CD8-positive, alpha-beta memory T cell (primary cell): Measurements from ENCODE around the gene BCAP31. TPM values are rescaled to one million over a fixed set of nuclear protein-coding genes. Genes with fewer than 3 reads are reported as not detected.
A peak's percentile ranks its signal among the peaks of the same experiment; 100 is the strongest.

Experiments
- CTCF ChIA-PET: fragments of 350-600 bp; sonication (Branson Sonifier 250); formaldehyde crosslinking; loops from one replicate; lab custom pipeline; 2021; ENCODE audit warnings: antibody characterized with exemption; lab: Charles Lee
- POLR2A ChIA-PET: fragments of 350-600 bp; sonication (Branson Sonifier 250); formaldehyde crosslinking; loops from one replicate; lab custom pipeline; 2021; ENCODE audit warnings: antibody characterized with exemption; lab: Charles Lee
- DNase-seq, 5 donors: peaks; one replicate each; pipeline versions ENCODE4 v3.0.0 to v3.0.0-alpha.2; 2020 to 2022; ENCODE audit warnings: mixed read lengths in 1 of 5
- H3K27ac ChIP-seq: one replicate; pipeline ENCODE4 v1.7.0; 2013; ENCODE audit warnings: low read depth, mild to moderate bottlenecking, low read length, moderate library complexity
- H3K27me3 ChIP-seq: 2 replicates; pipeline ENCODE4 v1.7.0; 2013; ENCODE audit warnings: low read length, mild to moderate bottlenecking; ENCODE audit not compliant: insufficient read depth, poor library complexity, severe bottlenecking
- H3K36me3 ChIP-seq: 2 replicates; pipeline ENCODE4 v1.7.0; 2013; ENCODE audit warnings: mild to moderate bottlenecking, low read length, moderate library complexity; ENCODE audit not compliant: insufficient read depth
- H3K4me1 ChIP-seq: 2 replicates; pipeline ENCODE4 v1.7.0; 2013; ENCODE audit warnings: mild to moderate bottlenecking, low read length, moderate library complexity; ENCODE audit not compliant: insufficient read depth
- H3K4me3 ChIP-seq: 2 replicates; pipeline ENCODE4 v1.7.0; 2013; ENCODE audit warnings: mild to moderate bottlenecking, low read length
- H3K9me3 ChIP-seq: 2 replicates; pipeline ENCODE4 v1.7.0; 2013; ENCODE audit warnings: mild to moderate bottlenecking, low read length
- H3K27ac Mint-ChIP-seq, 8 donors: one replicate each; pipeline ENCODE4 v1.8.0; 2020 to 2021; ENCODE audit warnings: mixed read lengths in 8 of 8, mild to moderate bottlenecking in 6 of 8, inconsistent platforms in 3 of 8, moderate library complexity in 3 of 8
- H3K27me3 Mint-ChIP-seq, 2 donors: one replicate each; pipeline ENCODE4 v1.8.0; 2020 to 2021; ENCODE audit warnings: mixed read lengths in 2 of 2, mild to moderate bottlenecking in 1 of 2, moderate library complexity in 1 of 2
- H3K36me3 Mint-ChIP-seq, 3 donors: one replicate each; pipeline ENCODE4 v1.8.0; 2020 to 2021; ENCODE audit warnings: mixed read lengths in 3 of 3, inconsistent platforms in 1 of 3, mild to moderate bottlenecking in 1 of 3
- H3K4me1 Mint-ChIP-seq, 3 donors: one replicate each; pipeline ENCODE4 v1.8.0; 2020 to 2021; ENCODE audit warnings: mixed read lengths in 3 of 3, inconsistent platforms in 1 of 3, mild to moderate bottlenecking in 1 of 3
- H3K4me3 Mint-ChIP-seq, 7 donors: one replicate each; pipeline ENCODE4 v1.8.0; 2020 to 2021; ENCODE audit warnings: mixed read lengths in 7 of 7, mild to moderate bottlenecking in 6 of 7, moderate library complexity in 4 of 7, inconsistent platforms in 2 of 7
- H3K9me3 Mint-ChIP-seq, 5 donors: one replicate each; pipeline ENCODE4 v1.8.0; 2020 to 2022; ENCODE audit warnings: mixed read lengths in 5 of 5, mild to moderate bottlenecking in 3 of 5, moderate library complexity in 2 of 5, inconsistent platforms in 1 of 5
- polyA plus RNA-seq: library from polyadenylated mRNA; unstranded; fragments of 300-500 nt; fragmentation: Illumina TruSeq; gene quantifications from one replicate; pipeline ENCODE4 v1.2.3, GENCODE V29; 2021
- total RNA-seq, 2 experiments: library from RNA; stranded (reverse); gene quantifications; one replicate each; pipeline ENCODE4 v1.2.3, GENCODE V29; 2021

Gene BCAP31
- total and polyA plus RNA-seq, 3 experiments from 2014 or later: 140 to 333 (median 153) TPM

GRCh38 chrX:153769158-153769864 is 45.1 kb upstream of the BCAP31 start:
- peak in 1 of 5 donors; percentile 20 for DNase-seq
- H3K4me3 ChIP-seq: no peak overlapping the region
- Mint-ChIP-seq H3K27me3 (no peaks in the 10 kb centered on the region), H3K36me3 (no peaks in the 10 kb centered on the region), H3K4me1 (peaks cover 0 to 9% (median 0%) of the 10 kb centered on the region in 3 donors), H3K27ac (no peak overlapping the region), H3K4me3 (no peak overlapping the region), H3K9me3 (no peaks in the 10 kb centered on the region)
- H3K4me1 ChIP-seq: no peaks in the 10 kb centered on the region
- ChIA-PET POLR2A (no interaction called here), CTCF (no interaction called here)
- no peaks in the 10 kb centered on the region for H3K27me3 ChIP-seq
- H3K9me3 ChIP-seq: no peaks in the 10 kb centered on the region
- no peak overlapping the region for H3K27ac ChIP-seq
- H3K36me3 ChIP-seq: no peaks in the 10 kb centered on the region

GRCh38 chrX:153768311-153769157 is 44.3 kb upstream of the BCAP31 start:
- Histone ChIP-seq H3K4me3 (no peak overlapping the region), H3K4me1 (no peaks in the 10 kb centered on the region), H3K36me3 (no peaks in the 10 kb centered on the region), H3K27me3 (no peaks in the 10 kb centered on the region), H3K9me3 (no peaks in the 10 kb centered on the region), H3K27ac (no peak overlapping the region)
- Mint-ChIP-seq H3K4me3 (peak overlapping the region in 1 of 7 donors; percentile 32), H3K4me1 (peaks cover 4 to 14% (median 6%) of the 10 kb centered on the region in 3 donors), H3K9me3 (no peaks in the 10 kb centered on the region), H3K36me3 (no peaks in the 10 kb centered on the region), H3K27ac (no peak overlapping the region), H3K27me3 (no peaks in the 10 kb centered on the region)
- CTCF ChIA-PET: no interaction called here
- POLR2A ChIA-PET: no interaction called here
- DNase-seq: peak in 1 of 5 donors; percentile 22

GRCh38 chrX:153767674-153768055 is 43.5 kb upstream of the BCAP31 start:
- no peak overlapping the region for H3K4me3 ChIP-seq
- H3K27ac ChIP-seq: no peak overlapping the region
- H3K4me3 Mint-ChIP-seq: no peak overlapping the region
- H3K27ac Mint-ChIP-seq: no peak overlapping the region
- H3K4me1 ChIP-seq: no peaks in the 10 kb centered on the region
- peaks cover 4 to 14% (median 6%) of the 10 kb centered on the region in 3 donors for H3K4me1 Mint-ChIP-seq
- DNase-seq: no peak
- CTCF ChIA-PET: no interaction called here
- no peaks in the 10 kb centered on the region for H3K9me3 Mint-ChIP-seq
- H3K27me3 Mint-ChIP-seq: no peaks in the 10 kb centered on the region
- no peaks in the 10 kb centered on the region for H3K9me3 ChIP-seq
- POLR2A ChIA-PET: interaction anchor here (0.6 kb wide), 1 partner anchor 234 kb away, joined by 4 read pairs; no protein-coding TSS in a partner anchor
- H3K36me3 Mint-ChIP-seq: no peaks in the 10 kb centered on the region
- H3K36me3 ChIP-seq: no peaks in the 10 kb centered on the region
- no peaks in the 10 kb centered on the region for H3K27me3 ChIP-seq

- DNase-seq: peak in 1 of 5 donors; percentile 19
- ChIA-PET CTCF (no interaction called here), POLR2A (interaction anchor here (0.6 kb wide), 1 partner anchor 235 kb away, joined by 4 read pairs; no protein-coding TSS in a partner anchor)
- no peak overlapping the region for H3K4me3 Mint-ChIP-seq
- peak overlapping the region; percentile 69 for H3K27ac ChIP-seq
- H3K4me1 Mint-ChIP-seq: peaks cover 4 to 14% (median 6%) of the 10 kb centered on the region in 3 donors
- no peaks in the 10 kb centered on the region for H3K27me3 Mint-ChIP-seq
- no peaks in the 10 kb centered on the region for H3K4me1 ChIP-seq
- H3K9me3 Mint-ChIP-seq: no peaks in the 10 kb centered on the region
- no peak overlapping the region for H3K4me3 ChIP-seq
- no peaks in the 10 kb centered on the region for H3K36me3 Mint-ChIP-seq
- H3K27me3 ChIP-seq: no peaks in the 10 kb centered on the region
- H3K36me3 ChIP-seq: no peaks in the 10 kb centered on the region
- H3K27ac Mint-ChIP-seq: no peak overlapping the region
- no peaks in the 10 kb centered on the region for H3K9me3 ChIP-seq
Observed at GRCh38 chrX:153766871-153767673, 42.9 kb upstream of the BCAP31 start.

GRCh38 chrX:153766098-153766817 is 42.1 kb upstream of the BCAP31 start:
- Histone ChIP-seq H3K27ac (peak overlapping the region; percentile 69), H3K27me3 (no peaks in the 10 kb centered on the region), H3K9me3 (no peaks in the 10 kb centered on the region), H3K36me3 (no peaks in the 10 kb centered on the region), H3K4me3 (no peak overlapping the region), H3K4me1 (no peaks in the 10 kb centered on the region)
- Mint-ChIP-seq H3K4me3 (no peak overlapping the region), H3K9me3 (no peaks in the 10 kb centered on the region), H3K27me3 (no peaks in the 10 kb centered on the region), H3K36me3 (no peaks in the 10 kb centered on the region), H3K27ac (no peak overlapping the region), H3K4me1 (peaks cover 4 to 14% (median 6%) of the 10 kb centered on the region in 3 donors)
- ChIA-PET POLR2A (no interaction called here), CTCF (no interaction called here)
- DNase-seq: no peak

- Mint-ChIP-seq H3K9me3 (no peaks in the 10 kb centered on the region), H3K4me3 (no peak overlapping the region), H3K27me3 (no peaks in the 10 kb centered on the region), H3K27ac (no peak overlapping the region), H3K36me3 (no peaks in the 10 kb centered on the region), H3K4me1 (peaks cover 4 to 14% (median 6%) of the 10 kb centered on the region in 3 donors)
- Histone ChIP-seq H3K4me1 (no peaks in the 10 kb centered on the region), H3K27ac (peak overlapping the region; percentile 69), H3K9me3 (no peaks in the 10 kb centered on the region), H3K36me3 (no peaks in the 10 kb centered on the region), H3K27me3 (no peaks in the 10 kb centered on the region), H3K4me3 (no peak overlapping the region)
- ChIA-PET CTCF (interaction anchor here (0.9 to 2.5 kb wide), 2 partner anchors 181 to 185 kb away, joined by 3 to 8 read pairs; no protein-coding TSS in a partner anchor), POLR2A (no interaction called here)
- DNase-seq: peak in 1 of 5 donors; percentile 38
Observed at GRCh38 chrX:153765138-153766079, 41.2 kb upstream of the BCAP31 start.

- H3K36me3 Mint-ChIP-seq: no peaks in the 10 kb centered on the region
- DNase-seq: peak in 1 of 5 donors; percentile 33
- H3K4me3 ChIP-seq: no peak overlapping the region
- no peaks in the 10 kb centered on the region for H3K27me3 Mint-ChIP-seq
- peaks cover 4 to 14% (median 6%) of the 10 kb centered on the region in 3 donors for H3K4me1 Mint-ChIP-seq
- H3K4me1 ChIP-seq: no peaks in the 10 kb centered on the region
- H3K36me3 ChIP-seq: no peaks in the 10 kb centered on the region
- ChIA-PET POLR2A (no interaction called here), CTCF (interaction anchor here (0.7 to 2.5 kb wide), 3 partner anchors 41 to 186 kb away, joined by 3 to 8 read pairs (median 3); no protein-coding TSS in a partner anchor)
- H3K27ac Mint-ChIP-seq: no peak overlapping the region
- H3K27ac ChIP-seq: peak overlapping the region; percentile 69
- H3K9me3 Mint-ChIP-seq: no peaks in the 10 kb centered on the region
- H3K9me3 ChIP-seq: no peaks in the 10 kb centered on the region
- no peaks in the 10 kb centered on the region for H3K27me3 ChIP-seq
- H3K4me3 Mint-ChIP-seq: no peak overlapping the region
Observed at GRCh38 chrX:153764786-153765137, 40.6 kb upstream of the BCAP31 start.
